ENCODE results near the gene CBX5.
A peak's percentile ranks its signal among the peaks of the same experiment; 100 is the strongest.
"Not testable (repeated sequence)": the region's sequence is repeated elsewhere in the genome, so short reads cannot be mapped to it uniquely, and the experiment has no call there.

Gene CBX5

DNA sequence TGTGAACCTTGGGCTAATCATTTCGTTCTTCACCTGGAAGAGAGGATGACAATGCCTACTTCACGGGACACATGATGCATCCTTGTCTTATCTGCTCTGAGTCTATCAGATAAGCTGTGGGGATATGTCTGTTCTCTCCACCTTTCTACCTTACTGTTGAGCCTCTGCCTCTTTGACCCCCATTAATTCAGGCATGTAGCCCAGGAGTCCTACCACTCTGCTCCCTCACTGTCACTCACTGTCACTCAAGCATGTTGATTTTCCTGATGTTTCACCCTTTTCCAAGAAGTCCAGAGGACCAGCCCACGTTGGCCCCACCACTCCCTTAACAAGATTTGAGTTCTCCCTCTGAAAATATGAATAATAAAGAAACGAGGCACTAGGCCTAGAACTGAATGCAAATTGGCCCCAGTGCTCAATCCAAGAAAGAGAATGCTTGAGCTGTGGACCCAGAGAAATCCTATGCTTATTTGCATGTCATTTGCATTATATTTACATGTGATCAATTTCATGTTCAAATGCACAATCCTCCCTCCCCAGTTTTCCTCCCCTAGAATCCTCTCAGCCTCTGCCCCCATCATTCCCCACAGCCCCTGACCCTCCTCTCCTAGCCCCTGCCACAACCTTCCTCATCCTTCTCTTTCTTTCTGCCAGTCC lies 84.7 kb downstream of the CBX5 start:
- no peaks in the 10 kb centered on the region for H3K36me3 ChIP-seq (ENCODE audit: control insufficient read depth, insufficient read depth, low read length)
- peaks cover 17% of the 10 kb centered on the region for H3K4me1 ChIP-seq (ENCODE audit: control insufficient read depth, insufficient read depth, low read length)
- no peak overlapping the region for H3K27ac ChIP-seq (ENCODE audit: low read depth, low read length)
- no peak overlapping the region for H3K9ac ChIP-seq (ENCODE audit: low read depth, low read length)
- no peak overlapping the region for H3K4me3 ChIP-seq (ENCODE audit: low read depth, low read length)
- no peaks in the 10 kb centered on the region for H3K9me3 ChIP-seq (ENCODE audit: control insufficient read depth, insufficient read depth, low read length)
- H3K27me3 ChIP-seq (ENCODE audit: control insufficient read depth, insufficient read depth, low read length): peaks cover 80% of the 10 kb centered on the region

DNA sequence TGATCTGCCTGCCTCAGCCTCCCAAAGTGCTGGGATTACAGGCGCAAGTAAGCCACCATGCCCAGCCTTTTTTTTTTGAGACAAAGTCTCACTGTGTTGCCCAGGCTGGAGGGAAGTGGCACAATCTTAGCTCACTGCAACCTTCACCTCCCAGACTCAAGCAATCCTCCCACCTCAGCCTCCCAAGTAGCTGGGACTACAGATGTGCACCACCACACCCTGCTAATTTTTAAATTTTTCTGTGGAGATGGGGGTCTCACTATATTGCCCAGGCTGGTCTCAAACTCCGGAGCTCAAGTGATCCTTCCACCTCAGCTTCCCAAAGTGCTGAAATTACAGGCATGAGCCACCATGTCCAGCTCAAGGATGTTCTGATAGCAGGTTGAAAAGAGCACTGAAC lies 85.3 kb downstream of the CBX5 start:
- peaks cover 82% of the 10 kb centered on the region for H3K27me3 ChIP-seq (ENCODE audit: control insufficient read depth, insufficient read depth, low read length)

DNA sequence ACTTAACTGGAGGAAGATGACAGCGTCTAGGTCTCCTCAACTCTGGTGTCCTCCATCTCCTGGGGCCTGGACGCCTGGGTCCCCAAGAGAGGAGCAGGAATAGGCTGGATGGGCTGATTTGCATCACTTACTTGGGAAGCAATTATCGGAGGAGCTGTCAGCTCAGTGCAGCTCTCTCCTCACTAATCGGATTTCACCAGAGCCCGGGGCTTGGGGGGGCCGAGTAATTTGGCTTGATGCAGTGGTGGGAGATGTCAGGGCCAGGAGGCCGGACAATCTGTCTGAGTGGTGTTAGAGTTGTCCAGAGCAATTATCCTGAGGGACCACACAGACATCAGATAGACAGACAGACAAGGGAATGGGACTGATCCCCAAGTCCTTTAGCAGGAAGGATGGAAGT lies 86.5 kb downstream of the CBX5 start:
- no peak overlapping the region for H3K9ac ChIP-seq (ENCODE audit: low read depth, low read length)
- peaks cover 74% of the 10 kb centered on the region for H3K27me3 ChIP-seq (ENCODE audit: control insufficient read depth, insufficient read depth, low read length)
- H3K9me3 ChIP-seq (ENCODE audit: control insufficient read depth, insufficient read depth, low read length): no peaks in the 10 kb centered on the region
- no peak overlapping the region for H3K4me3 ChIP-seq (ENCODE audit: low read depth, low read length)
- no peak overlapping the region for H3K27ac ChIP-seq (ENCODE audit: low read depth, low read length)
- peaks cover 17% of the 10 kb centered on the region for H3K4me1 ChIP-seq (ENCODE audit: control insufficient read depth, insufficient read depth, low read length)
- no peaks in the 10 kb centered on the region for H3K36me3 ChIP-seq (ENCODE audit: control insufficient read depth, insufficient read depth, low read length)

More for the DNA sequence above, 85.3 kb downstream of the CBX5 start:
- peaks cover 17% of the 10 kb centered on the region for H3K4me1 ChIP-seq (ENCODE audit: control insufficient read depth, insufficient read depth, low read length)
- not testable (repeated sequence) for H3K9me3 ChIP-seq (ENCODE audit: control insufficient read depth, insufficient read depth, low read length); H3K9ac ChIP-seq (ENCODE audit: low read depth, low read length); H3K4me3 ChIP-seq (ENCODE audit: low read depth, low read length); H3K27ac ChIP-seq (ENCODE audit: low read depth, low read length); H3K36me3 ChIP-seq (ENCODE audit: control insufficient read depth, insufficient read depth, low read length)

GRCh38 chr12:54191550-54192022 lies 88.3 kb downstream of the CBX5 start:
- no peak overlapping the region for H3K9ac ChIP-seq (ENCODE audit: low read depth, low read length)
- peaks cover 6% of the 10 kb centered on the region; the same call in 1 of the 2 replicates for H3K4me1 ChIP-seq (ENCODE audit: control insufficient read depth, insufficient read depth, low read length)
- peaks cover 62% of the 10 kb centered on the region for H3K27me3 ChIP-seq (ENCODE audit: control insufficient read depth, insufficient read depth, low read length)
- no peak overlapping the region for H3K27ac ChIP-seq (ENCODE audit: low read depth, low read length)
- no peaks in the 10 kb centered on the region for H3K9me3 ChIP-seq (ENCODE audit: control insufficient read depth, insufficient read depth, low read length)
- no peak overlapping the region for H3K4me3 ChIP-seq (ENCODE audit: low read depth, low read length)
- no peaks in the 10 kb centered on the region for H3K36me3 ChIP-seq (ENCODE audit: control insufficient read depth, insufficient read depth, low read length)

GRCh38 chr12:54191126-54191525 lies 88.8 kb downstream of the CBX5 start:
- Histone ChIP-seq H3K27ac (ENCODE audit: low read depth, low read length) (no peak overlapping the region), H3K9me3 (ENCODE audit: control insufficient read depth, insufficient read depth, low read length) (no peaks in the 10 kb centered on the region), H3K27me3 (ENCODE audit: control insufficient read depth, insufficient read depth, low read length) (peaks cover 57% of the 10 kb centered on the region), H3K9ac (ENCODE audit: low read depth, low read length) (no peak overlapping the region), H3K4me3 (ENCODE audit: low read depth, low read length) (no peak overlapping the region), H3K36me3 (ENCODE audit: control insufficient read depth, insufficient read depth, low read length) (no peaks in the 10 kb centered on the region), H3K4me1 (ENCODE audit: control insufficient read depth, insufficient read depth, low read length) (peaks cover 6% of the 10 kb centered on the region; the same call in 1 of the 2 replicates)

DNA sequence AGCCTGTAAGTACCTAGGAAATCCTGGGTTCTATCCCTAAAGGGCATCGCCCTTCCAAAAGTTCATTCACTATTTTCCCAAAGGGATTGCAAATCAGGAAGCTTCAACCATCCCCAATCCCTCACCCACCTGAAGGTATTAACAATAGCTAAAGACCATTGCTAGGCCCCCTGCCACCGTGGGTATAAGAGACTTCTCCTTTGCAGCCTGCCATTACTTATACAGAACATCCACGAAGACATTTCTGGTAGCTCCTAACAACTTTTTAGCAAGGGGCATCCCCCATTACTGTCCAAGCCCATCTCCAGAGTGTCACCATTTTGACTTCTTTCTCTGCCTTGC lies 90.8 kb downstream of the CBX5 start:
- no peak overlapping the region for H3K27ac ChIP-seq (ENCODE audit: low read depth, low read length)
- no peaks in the 10 kb centered on the region for H3K36me3 ChIP-seq (ENCODE audit: control insufficient read depth, insufficient read depth, low read length)
- peaks cover 6% of the 10 kb centered on the region; the same call in 1 of the 2 replicates for H3K4me1 ChIP-seq (ENCODE audit: control insufficient read depth, insufficient read depth, low read length)
- peaks cover 43% of the 10 kb centered on the region for H3K27me3 ChIP-seq (ENCODE audit: control insufficient read depth, insufficient read depth, low read length)
- no peaks in the 10 kb centered on the region for H3K9me3 ChIP-seq (ENCODE audit: control insufficient read depth, insufficient read depth, low read length)
- H3K4me3 ChIP-seq (ENCODE audit: low read depth, low read length): 0 out of 2 replicates have a peak overlapping the region, but pooled peaks have one; percentile 36
- H3K9ac ChIP-seq (ENCODE audit: low read depth, low read length): no peak overlapping the region

DNA sequence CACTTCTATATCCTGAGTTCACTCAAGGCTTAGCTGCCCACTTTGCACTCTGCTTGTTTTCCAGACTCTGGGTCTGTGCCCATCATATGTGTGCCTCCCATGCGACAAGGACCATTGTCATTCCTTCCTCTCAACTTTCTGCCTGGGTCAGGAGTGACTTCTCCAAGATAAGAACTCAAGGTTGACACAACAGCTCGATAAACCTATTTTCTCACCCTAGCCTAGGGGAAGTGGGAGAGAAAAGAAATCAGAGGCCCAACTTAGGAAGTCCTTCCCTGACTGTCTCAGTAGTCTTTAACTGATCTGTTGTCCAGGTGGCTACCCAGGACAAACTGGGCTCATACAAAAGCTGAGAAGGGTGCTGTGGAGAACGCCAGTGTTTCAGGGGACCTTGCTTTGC lies 92.8 kb downstream of the CBX5 start:
- Histone ChIP-seq H3K36me3 (ENCODE audit: control insufficient read depth, insufficient read depth, low read length) (no peaks in the 10 kb centered on the region), H3K9ac (ENCODE audit: low read depth, low read length) (no peak overlapping the region), H3K27ac (ENCODE audit: low read depth, low read length) (no peak overlapping the region), H3K9me3 (ENCODE audit: control insufficient read depth, insufficient read depth, low read length) (no peaks in the 10 kb centered on the region), H3K4me1 (ENCODE audit: control insufficient read depth, insufficient read depth, low read length) (peaks cover 6% of the 10 kb centered on the region; the same call in 1 of the 2 replicates), H3K4me3 (ENCODE audit: low read depth, low read length) (no peak overlapping the region), H3K27me3 (ENCODE audit: control insufficient read depth, insufficient read depth, low read length) (peaks cover 22% of the 10 kb centered on the region)

GRCh38 chr12:54185919-54186318 lies 94.0 kb downstream of the CBX5 start:
- H3K9ac ChIP-seq (ENCODE audit: low read depth, low read length): no peak overlapping the region
- 0 out of 2 replicates have a peak, but pooled peaks cover 10% of the 10 kb centered on the region for H3K36me3 ChIP-seq (ENCODE audit: control insufficient read depth, insufficient read depth, low read length)
- H3K4me3 ChIP-seq (ENCODE audit: low read depth, low read length): no peak overlapping the region
- no peaks in the 10 kb centered on the region for H3K4me1 ChIP-seq (ENCODE audit: control insufficient read depth, insufficient read depth, low read length)
- no peaks in the 10 kb centered on the region for H3K9me3 ChIP-seq (ENCODE audit: control insufficient read depth, insufficient read depth, low read length)
- H3K27ac ChIP-seq (ENCODE audit: low read depth, low read length): no peak overlapping the region
- peaks cover 14% of the 10 kb centered on the region for H3K27me3 ChIP-seq (ENCODE audit: control insufficient read depth, insufficient read depth, low read length)

- H3K4me1 ChIP-seq (ENCODE audit: control insufficient read depth, insufficient read depth, low read length); H3K27ac ChIP-seq (ENCODE audit: low read depth, low read length); H3K4me3 ChIP-seq (ENCODE audit: low read depth, low read length); H3K27me3 ChIP-seq (ENCODE audit: control insufficient read depth, insufficient read depth, low read length); H3K36me3 ChIP-seq (ENCODE audit: control insufficient read depth, insufficient read depth, low read length); H3K9me3 ChIP-seq (ENCODE audit: control insufficient read depth, insufficient read depth, low read length); H3K9ac ChIP-seq (ENCODE audit: low read depth, low read length): not testable (repeated sequence)
These were observed 94.6 kb downstream of the CBX5 start for GRCh38 chr12:54185297-54185696.

GRCh38 chr12:54184024-54184805 lies 95.7 kb downstream of the CBX5 start:
- Histone ChIP-seq H3K27me3 (ENCODE audit: control insufficient read depth, insufficient read depth, low read length) (0 out of 2 replicates have a peak, but pooled peaks cover under 1% of the 10 kb centered on the region), H3K9ac (ENCODE audit: low read depth, low read length) (no peak overlapping the region), H3K36me3 (ENCODE audit: control insufficient read depth, insufficient read depth, low read length) (0 out of 2 replicates have a peak, but pooled peaks cover 10% of the 10 kb centered on the region), H3K27ac (ENCODE audit: low read depth, low read length) (no peak overlapping the region), H3K9me3 (ENCODE audit: control insufficient read depth, insufficient read depth, low read length) (no peaks in the 10 kb centered on the region), H3K4me3 (ENCODE audit: low read depth, low read length) (no peak overlapping the region), H3K4me1 (ENCODE audit: control insufficient read depth, insufficient read depth, low read length) (no peaks in the 10 kb centered on the region)

DNA sequence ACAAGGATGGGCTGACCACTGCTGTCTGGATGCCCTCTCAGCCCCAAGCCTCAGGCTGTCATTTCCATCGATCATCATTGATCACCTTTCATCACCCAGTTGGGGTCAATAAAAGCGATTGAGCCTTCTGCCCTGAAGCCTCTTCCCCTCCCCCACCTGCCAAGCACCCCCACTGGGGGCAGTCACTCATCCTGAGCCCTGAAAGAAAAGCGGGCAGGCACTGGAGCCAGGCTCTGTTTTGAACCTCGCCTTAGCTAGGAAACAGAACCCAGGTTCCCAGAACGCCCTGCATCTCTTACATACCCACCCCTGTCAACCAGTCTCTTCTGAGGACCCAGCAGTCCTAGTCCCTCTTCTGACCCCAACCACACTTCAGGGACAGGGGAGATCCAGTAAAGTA lies 96.9 kb downstream of the CBX5 start:
- Histone ChIP-seq H3K4me1 (ENCODE audit: control insufficient read depth, insufficient read depth, low read length) (no peaks in the 10 kb centered on the region), H3K27me3 (ENCODE audit: control insufficient read depth, insufficient read depth, low read length) (peaks cover 13% of the 10 kb centered on the region), H3K4me3 (ENCODE audit: low read depth, low read length) (no peak overlapping the region), H3K36me3 (ENCODE audit: control insufficient read depth, insufficient read depth, low read length) (0 out of 2 replicates have a peak, but pooled peaks cover 10% of the 10 kb centered on the region), H3K9ac (ENCODE audit: low read depth, low read length) (no peak overlapping the region), H3K27ac (ENCODE audit: low read depth, low read length) (no peak overlapping the region), H3K9me3 (ENCODE audit: control insufficient read depth, insufficient read depth, low read length) (no peaks in the 10 kb centered on the region)

Data from HUES48 (cell line).